NCI-H345 treated with DMSO at 0.1 percent for 48 hours (cell line): Measurements from ENCODE around the gene PTRH1.

Experiments used
- DNase-seq: peaks from one replicate; lab custom pipeline; 2025; ENCODE audit not compliant: unreplicated experiment; lab: John Stamatoyannopoulos, UW

PTRH1 gene

DNA sequence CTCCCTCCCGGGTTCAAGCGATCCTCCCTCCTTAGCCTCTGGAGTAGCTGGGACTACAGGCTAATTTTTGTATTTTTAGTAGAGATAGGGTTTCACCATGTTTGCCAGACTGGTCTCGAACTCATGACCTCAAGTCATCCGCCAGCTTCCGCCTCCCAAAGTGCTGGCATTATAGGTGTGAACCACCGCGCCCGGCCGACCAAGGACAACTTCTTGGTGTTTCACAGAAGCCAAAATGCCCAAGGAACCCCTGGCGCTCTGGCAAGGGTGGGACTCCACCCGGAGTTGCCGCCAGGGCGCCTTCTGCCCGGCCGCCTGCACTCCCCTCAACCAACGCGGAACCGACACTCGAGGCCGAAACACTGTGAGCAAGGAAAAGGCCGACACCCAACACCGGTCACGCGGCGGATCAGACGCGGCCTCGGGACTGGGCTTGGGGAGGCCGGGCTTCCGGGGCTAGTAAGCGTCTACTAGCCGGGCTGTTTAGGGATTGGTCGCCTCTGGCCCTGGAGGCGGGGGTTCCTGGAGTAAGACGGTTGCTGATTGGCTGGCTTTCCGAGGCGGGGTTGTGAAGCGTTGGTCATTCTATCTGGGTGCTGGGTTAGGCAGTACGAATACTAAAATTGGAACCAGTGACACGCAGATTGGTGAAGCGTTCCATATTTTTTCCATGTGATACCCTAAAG is 16.3 kb downstream of the PTRH1 start:
- no peak for DNase-seq

DNA sequence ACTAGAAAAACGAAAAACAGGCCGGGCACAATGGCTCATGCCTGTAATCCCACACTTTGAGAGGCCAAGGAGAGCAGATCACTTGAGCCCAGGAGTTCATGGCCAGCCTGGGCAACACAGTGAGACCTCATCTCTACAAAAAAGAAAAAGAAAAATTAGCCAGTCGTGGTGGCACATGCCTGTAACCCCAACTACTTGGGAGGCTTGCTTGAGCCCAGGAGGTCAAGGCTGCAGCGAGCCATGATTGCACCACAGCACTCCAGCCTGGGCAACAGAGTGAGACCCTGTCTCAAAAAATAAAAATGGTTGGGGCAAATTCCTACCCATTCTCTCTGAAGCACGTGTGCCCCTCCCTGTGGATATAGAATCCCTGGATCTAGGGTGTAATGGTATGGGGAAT is 17.1 kb downstream of the PTRH1 start:
- no peak for DNase-seq

DNA sequence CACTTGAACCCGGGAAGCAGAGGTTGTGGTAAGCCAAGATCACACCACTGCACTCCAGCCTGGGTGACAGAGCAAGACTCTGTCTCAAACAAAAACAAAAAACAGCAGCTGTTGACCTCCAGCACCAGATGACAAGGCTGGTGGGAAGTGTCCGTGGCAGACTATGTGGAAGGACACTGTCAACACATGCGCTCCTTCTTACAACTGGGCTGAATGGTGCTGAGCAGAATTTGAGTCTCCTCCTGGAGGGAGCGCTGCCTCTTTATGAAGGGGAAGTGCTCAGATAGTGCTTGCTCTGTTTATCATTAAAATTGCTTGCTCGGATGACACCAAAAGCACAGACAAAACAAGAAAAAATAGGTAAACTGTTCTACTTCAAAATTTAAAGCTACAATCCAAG is 17.9 kb downstream of the PTRH1 start:
- DNase-seq = no peak

DNA sequence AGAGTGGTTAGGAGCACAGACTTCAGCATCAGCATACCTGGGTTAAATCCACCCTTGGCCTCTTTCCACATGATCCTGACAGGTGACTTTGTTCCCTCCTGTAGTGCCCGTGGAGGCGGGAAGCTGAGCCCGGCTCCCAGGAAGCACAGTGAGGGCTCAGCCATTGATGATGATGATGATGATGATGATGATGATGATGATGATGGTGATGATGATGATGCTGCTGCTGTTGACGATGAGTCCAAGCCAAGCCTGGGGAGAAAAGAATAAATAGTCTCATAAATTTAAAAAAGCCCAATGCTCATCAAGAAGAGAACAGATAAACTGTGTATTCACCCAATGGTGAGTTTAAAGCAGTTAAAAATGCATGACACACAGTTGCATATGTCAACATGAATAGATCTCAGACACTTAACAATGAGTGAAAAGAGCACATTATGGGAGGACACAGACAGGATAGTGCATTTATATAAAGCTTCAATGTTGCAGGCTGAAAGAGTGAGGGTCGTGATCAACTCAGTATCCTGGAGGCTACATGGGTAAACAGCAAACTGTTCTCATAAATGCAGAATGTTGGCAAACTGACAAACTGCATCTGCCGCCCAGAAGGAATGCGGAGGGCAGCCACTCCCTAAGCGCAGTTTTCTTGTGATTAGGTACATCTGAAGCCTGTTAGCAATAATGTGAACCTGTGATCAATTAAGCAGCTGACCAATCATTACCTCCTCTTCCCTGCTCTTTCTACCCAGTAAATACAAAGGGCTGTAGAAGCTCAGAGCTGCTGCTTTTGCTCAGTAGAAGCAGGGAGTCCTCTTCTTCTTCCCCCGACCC is 20.4 kb downstream of the PTRH1 start:
- no peak for DNase-seq

DNA sequence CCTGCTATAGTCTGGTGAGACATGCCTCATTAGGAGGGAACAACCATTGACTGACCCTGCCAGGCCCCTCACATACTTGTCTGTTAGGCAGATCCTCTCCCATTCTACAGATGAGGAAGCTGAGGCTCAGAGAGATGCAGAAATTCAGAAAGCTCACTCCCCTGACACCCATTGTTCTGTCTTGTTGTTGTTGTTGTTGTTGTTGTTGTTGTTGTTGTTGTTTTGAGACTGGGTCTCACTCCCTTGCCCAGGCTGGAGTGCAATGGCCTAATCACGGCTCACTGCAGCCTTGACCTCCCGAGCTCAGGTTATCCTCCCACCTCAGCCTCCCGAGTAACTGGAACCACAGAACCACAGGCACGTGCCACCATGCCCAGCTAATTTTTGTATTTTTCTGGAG is 21.8 kb downstream of the PTRH1 start:
- no peak for DNase-seq

DNA sequence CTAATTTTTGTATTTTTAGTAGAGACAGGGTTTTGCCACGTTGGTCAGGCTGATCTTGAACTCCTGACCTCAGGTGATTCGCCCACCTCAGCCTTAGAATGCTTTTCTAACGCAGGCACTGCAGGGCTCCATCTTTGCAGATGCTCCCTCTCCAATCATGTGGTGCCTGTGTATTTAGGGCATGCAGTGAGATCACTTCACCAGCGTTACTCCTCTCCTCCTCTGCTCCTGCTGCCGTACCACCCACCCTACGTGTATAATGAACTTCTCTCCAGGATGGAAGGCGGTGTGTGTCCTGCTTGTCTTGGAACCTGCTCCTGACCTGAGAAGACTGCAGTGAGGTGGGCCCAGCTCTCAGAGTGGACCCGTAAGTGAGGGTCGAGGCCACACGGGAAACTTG is 22.3 kb downstream of the PTRH1 start:
- DNase-seq = no peak

DNA sequence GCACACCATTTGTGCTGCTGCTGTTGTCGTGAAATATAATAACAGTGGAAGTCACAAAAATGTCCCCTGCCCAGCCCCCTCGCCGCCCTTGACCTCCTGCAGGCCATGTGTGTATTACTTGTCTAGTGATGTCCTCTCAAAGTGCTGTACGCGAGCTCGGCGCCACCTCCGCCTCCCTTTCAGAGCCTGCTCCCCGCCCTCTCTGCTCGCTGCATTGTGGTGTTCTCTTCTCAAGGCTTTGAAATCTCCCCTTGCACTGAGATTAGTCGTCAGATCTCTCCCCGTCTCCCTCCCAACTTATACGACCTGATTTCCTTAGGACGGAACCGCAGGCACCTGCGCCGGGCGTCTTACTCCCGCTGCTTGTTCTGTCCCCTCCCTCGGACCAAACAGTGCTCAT is 23.4 kb downstream of the PTRH1 start:
- DNase-seq = no peak

DNA sequence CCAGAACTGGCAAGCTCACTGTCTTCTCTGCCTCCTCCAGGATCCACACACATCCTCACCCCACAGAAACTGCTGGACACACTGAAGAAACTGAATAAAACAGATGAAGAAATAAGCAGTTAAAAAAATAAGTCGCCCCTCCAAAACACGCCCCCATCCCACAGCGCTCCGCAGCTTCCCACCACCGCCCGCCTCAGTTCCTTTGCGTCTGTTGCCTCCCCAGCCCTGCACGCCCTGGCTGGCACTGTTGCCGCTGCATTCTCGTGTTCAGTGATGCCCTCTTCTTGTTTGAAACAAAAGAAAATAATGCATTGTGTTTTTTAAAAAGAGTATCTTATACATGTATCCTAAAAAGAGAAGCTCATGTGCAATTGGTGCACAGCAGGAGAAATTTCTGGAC is 24.7 kb downstream of the PTRH1 start:
- no peak for DNase-seq

DNA sequence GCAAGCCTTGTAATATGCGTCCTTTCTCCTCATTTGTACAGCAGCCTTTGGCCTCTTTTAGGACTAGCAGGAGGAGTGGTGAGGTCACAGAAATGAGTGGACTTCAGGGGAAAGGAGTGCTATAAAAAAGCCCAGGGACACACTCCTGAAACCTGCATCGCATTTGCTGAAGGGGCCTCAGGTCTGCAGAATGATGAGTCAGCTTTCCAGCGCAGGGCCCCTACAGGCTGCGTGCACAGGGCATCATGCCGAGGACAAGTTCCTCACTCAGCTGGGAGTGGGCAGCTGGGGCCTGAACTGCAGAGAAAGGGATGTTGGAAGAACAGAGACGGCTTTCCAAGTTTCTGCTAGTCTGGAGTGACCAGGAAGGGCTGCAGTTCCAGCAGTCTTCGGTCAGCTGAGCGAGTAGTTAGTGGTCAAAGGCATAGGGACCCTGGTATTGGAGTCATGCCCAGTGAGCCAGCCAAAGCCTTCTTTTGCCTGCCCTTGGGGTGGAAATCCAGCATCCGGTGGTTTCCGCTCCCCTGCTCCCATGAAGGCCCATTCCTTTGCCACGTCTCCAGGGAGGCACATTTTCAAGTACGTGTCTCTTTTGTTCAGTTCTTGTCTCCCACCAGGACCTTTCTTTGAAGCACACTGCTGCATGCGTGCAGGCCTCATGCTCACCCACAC is 26.0 kb downstream of the PTRH1 start:
- no peak for DNase-seq

DNA sequence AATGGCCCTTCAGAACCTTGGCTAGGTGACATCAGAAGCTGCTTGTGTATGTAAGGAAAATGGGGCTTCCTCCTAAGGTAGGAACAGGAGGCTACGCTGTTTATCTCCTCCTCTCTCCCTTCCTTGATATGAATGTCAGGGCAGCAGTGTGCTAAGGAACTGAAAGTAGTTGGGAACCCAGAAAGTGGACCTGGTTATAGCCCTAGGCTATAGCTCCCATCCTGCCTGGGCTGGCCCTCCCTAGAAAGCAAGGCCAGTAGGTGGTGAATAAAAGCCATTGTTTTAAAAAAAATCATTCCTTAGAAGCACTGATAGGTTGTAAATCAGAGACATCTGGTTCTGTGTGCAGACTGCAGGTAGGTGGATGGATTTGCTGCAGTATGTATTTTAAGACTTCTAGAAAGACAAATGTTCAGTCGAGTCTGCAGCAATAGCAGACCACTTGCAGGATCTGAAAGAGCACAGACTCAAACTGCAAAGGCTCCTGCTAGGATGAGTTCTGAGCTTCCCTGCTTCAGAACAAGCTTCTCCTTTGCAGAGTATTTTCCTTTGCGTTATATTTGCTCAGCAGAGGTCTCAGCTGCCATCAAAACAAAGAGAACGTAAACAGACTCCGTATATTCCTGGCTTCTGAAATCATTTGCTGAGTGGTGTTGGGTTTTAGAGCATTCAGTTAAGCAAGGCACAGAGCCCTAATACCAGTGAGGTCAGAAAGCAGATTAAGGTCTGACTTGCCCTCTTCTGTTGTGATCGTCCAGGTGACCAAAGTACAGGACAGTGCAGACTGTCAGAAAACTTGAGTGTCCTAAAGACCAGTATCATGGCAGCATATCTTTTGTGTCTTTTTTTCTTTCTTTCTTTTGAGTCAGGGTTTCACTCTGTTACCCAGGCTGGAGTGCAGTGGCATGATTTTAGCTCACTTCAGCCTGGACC is 28.7 kb downstream of the PTRH1 start:
- DNase-seq = no peak

DNA sequence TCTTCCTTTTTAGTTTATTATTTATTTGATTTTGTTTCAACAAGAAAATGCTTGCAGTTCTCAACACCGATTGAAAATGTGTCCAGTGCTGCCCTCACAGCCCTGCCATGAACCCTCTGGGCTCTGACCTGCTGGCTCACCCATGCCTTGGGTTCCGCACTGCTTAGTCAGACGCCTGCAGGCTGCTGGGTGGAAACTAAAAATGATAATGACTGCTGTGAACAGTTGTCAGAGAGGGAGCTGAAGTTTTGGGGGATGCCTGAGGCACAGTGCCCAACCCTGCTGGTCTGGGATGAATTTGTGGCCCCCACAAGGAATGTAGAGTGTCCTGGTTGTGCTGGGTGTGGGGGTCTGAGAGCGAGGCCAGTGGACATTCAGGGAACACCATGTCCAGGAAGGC is 30.9 kb downstream of the PTRH1 start:
- DNase-seq = no peak

DNA sequence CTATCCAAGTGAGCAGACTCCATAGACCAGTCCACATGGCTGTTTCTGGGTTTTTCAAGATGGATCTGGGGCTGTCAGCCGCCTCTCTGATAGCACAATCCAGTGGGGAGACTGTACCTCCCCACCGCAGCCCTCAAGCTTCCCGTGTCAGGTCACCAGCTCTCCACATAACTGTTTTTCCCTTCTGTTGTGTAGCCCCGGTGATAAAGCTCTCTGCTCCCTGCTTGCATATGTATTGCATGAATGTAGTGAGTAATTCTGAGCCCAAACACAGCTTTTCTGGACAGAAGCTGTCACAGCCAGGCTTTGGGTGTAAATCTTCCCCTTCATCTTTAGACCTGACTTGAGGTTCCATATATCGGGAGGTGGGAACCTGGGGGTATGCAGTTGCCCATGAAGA is 31.7 kb downstream of the PTRH1 start:
- DNase-seq = no peak

DNA sequence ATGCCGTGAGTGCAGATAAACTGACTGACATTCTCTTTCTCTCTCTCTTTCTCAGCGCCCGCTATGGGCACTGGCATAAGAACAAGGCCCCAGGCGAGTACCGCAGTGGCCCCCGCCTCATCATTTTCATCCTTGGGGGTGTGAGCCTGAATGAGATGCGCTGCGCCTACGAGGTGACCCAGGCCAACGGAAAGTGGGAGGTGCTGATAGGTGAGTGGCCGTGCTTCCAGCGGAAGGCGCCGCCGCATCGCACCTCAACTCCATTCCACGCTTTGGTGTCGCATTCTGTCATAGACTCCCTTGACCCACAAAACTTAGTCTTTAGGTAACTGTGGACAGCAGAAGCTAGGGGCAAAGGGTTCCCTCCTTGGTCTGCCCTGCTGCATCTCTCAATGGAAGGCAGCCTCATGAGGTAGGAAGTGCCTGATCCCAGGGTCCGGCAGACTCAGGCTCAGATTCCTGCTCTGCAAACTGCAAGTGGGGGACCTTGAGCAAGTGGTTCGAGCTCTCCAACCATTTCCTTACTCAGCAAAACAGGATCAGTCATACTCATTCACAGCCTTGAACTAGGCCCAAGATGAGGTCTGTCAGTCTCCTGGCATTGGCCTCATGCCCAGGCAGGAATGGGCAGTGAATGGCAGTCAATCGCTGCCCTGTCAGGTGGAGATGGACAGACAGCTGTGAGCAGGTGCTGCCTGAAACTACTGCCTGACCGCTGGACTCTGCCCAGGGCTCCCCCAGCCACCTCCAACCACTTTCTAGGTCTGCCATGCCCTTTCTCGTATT is 32.9 kb downstream of the PTRH1 start:
- DNase-seq = no peak

DNA sequence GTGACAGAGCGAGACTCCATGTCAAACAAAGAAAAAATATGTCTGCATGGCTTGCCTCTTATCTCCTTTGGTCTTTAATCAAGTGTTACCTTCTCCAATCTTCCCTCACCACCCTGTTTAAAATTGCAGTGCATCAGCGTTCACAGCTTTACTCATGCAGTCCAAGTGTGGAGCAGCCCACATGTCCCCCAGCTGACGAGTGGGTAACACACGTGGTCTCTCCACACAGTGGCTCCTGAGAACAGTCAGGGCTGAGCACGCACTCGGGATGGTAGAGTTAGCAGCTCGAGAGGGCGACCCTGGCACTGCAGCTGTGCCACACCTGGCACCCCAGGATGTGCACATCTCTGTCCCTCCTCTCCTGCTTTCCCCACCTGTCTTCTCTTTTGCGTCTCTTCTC is 34.6 kb downstream of the PTRH1 start:
- no peak for DNase-seq

DNA sequence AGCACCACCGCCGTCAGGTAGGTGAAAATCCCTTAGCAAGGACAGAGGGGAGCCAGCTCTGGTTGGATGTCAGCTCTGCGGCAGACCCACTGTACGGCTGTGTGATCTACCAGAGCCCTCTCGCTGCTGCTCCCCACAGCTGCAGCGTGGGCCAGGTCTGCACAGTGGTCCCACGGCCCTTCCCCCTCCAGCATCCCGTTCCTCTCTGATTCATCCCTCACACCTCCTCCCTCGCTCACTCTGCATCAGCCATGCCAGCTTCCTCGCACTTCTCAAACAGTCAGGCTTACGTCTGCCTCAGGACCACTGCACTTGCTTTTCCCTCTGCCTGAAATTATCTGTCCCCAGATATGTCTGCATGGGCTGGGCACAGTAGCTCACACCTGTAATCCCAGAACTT is 35.2 kb downstream of the PTRH1 start:
- no peak for DNase-seq

DNA sequence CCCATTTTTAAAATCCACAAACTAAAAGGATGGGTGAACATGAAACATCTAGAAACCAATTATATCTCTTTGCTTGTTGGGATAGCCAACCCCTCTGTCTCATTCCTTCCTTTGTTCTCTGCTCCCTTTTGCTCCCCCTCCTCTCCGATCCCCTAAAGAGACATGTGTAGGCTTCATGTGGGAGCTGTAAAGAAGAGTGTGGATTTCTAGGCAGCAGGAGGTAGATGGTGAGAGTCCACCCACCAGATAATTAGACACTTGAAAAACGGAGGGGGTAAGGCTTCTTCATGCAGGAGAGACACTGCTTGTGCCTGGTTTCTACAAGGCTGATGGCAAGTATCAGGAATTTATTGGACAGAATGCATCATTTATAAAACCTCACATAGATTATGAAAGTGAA is 36.0 kb downstream of the PTRH1 start:
- no peak for DNase-seq

DNA sequence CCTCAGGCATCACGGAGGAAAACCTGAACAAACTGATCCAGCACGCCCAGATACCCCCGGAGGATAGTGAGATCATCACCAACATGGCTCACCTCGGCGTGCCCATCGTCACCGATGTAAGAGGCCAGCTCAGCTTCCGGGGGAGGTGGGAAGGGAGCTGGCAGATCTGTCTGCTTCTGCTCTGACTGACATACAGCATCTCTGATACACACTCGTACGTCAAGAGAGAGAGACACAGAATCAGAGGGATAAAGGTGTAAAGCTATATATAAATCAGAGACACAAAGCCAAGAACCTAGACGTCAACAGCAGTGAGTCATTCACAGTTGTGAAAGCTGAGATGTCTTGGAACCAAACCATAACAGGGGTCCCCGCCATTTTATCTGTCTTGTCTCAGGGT is 38.8 kb downstream of the PTRH1 start:
- no peak for DNase-seq

DNA sequence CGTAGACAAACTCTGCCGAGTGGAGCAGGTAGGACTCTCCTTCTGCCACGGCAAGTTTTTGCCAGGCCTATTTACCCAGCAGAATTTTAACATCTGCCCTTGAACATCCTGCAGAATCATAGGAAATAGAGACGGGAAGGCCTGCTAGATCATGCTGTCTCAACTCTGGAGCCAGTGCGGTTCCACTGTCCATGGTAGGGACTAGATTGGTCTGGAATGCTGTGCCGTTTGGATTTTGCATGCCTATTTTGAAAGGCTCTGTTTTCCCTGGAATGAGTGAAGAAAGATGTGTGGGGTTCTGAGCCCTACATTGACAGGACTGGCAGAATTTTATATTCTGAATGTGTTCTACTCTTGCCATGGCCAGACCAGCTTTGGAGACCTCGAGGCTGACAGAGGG is 42.2 kb downstream of the PTRH1 start:
- no peak for DNase-seq

DNA sequence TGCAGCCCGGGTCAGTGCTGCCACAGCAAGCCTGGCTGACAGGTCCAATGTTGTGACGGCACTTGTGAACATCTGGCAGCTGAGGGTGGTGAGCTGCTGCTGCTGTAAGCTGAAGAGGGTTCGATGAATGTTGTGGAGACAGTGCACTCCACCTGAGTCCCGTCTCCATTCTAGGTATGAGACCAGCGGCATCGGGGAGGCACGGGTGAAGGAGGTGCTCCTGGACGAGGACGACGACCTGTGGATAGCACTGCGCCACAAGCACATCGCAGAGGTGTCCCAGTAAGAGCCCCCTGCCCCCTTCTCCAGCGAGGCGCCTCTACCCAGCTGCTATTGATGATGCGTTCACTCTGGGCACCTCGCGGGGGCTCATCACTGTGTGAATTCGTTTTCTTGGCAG is 47.6 kb downstream of the PTRH1 start:
- DNase-seq = no peak

DNA sequence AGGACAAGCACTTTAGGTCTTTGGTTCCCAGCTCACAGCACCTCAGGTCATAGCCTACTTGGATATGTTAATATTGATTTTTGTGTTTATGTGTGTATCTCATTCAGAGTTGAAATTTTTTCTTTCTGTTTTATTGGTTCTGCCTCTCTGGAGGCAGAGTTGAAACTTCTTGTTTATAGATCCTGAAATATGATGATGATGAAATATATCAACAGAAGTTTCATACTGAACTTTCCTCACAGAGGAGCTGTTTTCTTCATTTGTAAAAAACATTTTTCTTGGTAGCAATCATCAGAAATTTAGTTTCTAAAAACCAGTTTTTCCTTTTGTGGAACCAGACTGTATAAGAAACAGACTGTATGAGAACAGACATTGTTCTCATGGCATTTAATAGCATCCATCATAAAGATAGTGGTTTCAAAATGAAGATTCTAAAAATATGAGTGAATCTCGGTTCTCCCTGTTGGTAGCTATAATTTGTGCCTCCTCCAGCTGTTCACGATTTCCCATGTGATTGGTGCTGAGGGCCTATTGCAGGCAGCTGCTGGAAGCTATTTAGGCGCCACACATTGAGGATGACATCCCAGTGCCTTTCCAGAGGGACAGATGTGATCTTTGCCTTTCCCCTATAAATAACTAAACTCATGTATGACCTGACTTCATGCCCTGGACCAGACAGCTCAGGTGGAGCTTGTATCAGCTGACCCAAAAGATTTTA is 48.2 kb downstream of the PTRH1 start:
- no peak for DNase-seq
